H1 (cell line): Measurements from ENCODE around the gene ASB16. TPM values are rescaled to one million over a fixed set of nuclear protein-coding genes. Genes with fewer than 3 reads are reported as not detected.

ENCODE experiments used
- CTCF ChIP-seq, 3 experiments: IDR thresholded peaks; 1 replicate in 2 of 3; 2 replicates in 1 of 3; pipeline versions ENCODE4 v1.5.1 to v1.6.1; 2011; ENCODE audit warnings: low read length in 3 of 3, mild to moderate bottlenecking in 3 of 3, inconsistent platforms in 2 of 3, low read depth in 1 of 3, moderate library complexity in 1 of 3; ENCODE audit not compliant: insufficient read depth in 1 of 3; ENCODE audit errors: control extremely low read depth in 1 of 3
- polyA plus RNA-seq, 7 experiments: library from polyadenylated mRNA; depleted of rRNA in 3 of 7; stranded (reverse) in 5 of 7; unstranded in 2 of 7; fragments of >200 nt in 5 of 7; fragments of 200-250 nt in 2 of 7; gene quantifications; 1 replicate in 5 of 7; 2 replicates in 1 of 7; 4 replicates in 1 of 7; pipeline versions ENCODE4 v1.2.1 to v1.2.3, GENCODE V29; 2011 to 2013; ENCODE audit warnings: missing spikeins in 2 of 7, mixed read lengths in 2 of 7
- total RNA-seq: library from RNA; stranded (reverse); fragmentation: NEBNext Ultra II Directional; extraction: Animal tissue kit (Norgen Biotek cat#: 25700); gene quantifications from 2 replicates; pipeline ENCODE4 v1.2.1, GENCODE V29; 2021

ASB16 gene
- total and polyA plus RNA-seq, 2 of the 8 experiments (the other 6 are each of a cell fraction or from before 2014, with no cell fraction given): 0.05 TPM; not detected in 1

- peak; percentile 27 to 78 (median 71) for TF ChIP-seq CTCF (IDR thresholded peaks at IDR 0.05; ENCODE audit: control extremely low read depth in 1 of 3, insufficient read depth in 1 of 3, low read depth in 1 of 3, low read length in 3 of 3)
Observed at GRCh38 chr17:44203731-44204440, 33.4 kb downstream of the ASB16 start (continued).
